Stimulated activated naive CD8-positive, alpha-beta T cell treated with anti-CD3 and anti-CD28 coated beads, Interleukin-15, Interleukin-2, amounts not matched to agents 100 U/mL and 50 U/mL, for 24 hours (primary cell): ENCODE measurements around the gene KRT72.

ENCODE experiments used
- ATAC-seq: fragments of 150-1000 bp; cut with Tn5 transposase; one replicate; pipeline ENCODE4 v1.10.0; 2021
- DNase-seq: peaks from one replicate; pipeline ENCODE4 v3.0.0; 2021

KRT72 gene

DNA sequence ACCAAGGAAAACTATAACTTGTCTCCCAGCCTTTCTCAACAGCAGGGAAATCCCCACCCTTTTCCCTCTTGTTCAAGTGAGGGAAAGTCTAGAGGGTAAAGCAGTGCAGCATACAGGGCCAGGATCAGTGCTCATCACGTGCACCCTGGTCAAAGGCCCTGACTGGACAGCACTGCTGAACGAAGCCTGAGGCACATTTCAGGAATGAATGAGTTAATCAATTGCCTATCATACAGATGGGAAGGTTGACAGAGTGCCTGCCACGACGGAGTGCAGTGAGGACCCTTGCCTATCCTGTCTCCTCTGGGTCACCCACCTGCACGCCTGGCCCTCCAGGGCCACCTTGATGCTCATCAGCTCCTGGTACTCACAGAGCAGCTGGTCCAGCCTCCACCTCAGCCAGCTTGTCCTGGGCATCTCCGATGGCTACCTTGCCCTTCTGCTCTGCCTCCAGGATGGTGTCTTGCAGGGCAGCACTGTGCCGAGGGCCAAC, 28.8 kb upstream of the KRT72 start:
- DNase-seq (no peak), ATAC-seq (no peak)

GRCh38 chr12:52629281-52630007, 28.2 kb upstream of the KRT72 start:
- no peak for ATAC-seq
- no peak for DNase-seq

DNA sequence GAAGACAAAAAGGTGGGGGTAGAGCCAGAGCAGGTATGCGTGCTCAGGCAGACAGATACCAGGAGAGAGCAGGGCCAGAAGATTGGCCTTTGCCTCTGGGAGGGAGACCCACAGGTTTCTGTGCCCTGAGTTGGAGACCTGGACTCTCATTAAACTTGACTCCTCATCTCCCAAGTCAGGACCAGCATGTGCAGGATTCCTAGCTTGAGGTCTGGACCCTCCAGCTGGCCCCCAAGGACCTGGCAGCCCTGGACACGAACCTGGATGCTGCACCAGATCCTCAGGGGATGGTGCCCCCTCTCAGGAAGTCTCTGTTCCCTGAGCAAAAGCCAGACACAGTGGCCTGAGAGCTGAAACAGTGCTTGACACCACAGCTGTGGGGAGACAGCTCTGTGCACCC, 27.6 kb upstream of the KRT72 start:
- ATAC-seq (no peak), DNase-seq (no peak)

DNA sequence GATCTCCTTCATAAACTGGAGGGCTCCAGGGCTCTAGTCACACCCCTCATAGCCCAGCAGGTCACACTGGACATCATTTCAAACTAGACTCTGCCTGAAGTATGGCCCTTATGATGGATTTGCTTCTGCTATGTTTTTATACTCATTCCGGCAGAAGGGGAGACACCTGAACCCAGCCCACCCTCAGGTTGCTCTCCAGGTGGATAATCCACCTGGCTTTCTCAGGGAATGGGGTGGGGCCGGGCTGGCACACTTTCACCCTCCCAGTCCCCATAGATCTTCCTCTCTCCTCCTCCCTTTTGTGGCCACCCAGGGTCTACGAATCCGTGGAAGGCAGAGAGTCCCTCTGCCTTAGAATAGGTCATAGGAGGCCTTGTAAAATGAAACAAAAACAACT, 26.8 kb upstream of the KRT72 start:
- ATAC-seq: no peak
- DNase-seq: no peak

GRCh38 chr12:52627395-52628110, 26.3 kb upstream of the KRT72 start:
- ATAC-seq (no peak), DNase-seq (no peak)

- DNase-seq: no peak
- ATAC-seq: no peak
Observed at GRCh38 chr12:52622349-52622748, 21.1 kb upstream of the KRT72 start.

DNA sequence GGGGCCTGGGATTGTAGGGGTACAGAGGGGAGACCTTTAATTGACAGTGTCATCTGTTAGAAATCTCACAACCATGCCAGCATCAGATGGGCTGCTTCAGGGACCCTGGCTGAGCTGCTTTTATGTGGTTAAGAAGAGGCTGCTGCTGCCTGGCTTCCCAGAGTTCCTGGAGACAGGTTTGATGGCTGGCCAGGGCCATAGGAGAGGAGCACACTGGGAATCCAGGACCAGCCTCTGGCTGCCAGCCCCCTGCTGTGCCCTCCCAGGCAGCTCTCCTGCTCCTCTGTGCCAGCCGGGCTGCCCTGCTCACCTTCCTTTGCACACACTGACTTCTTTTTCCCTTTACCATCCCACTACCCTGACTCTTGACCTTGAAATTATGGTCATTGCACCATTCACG, 17.6 kb upstream of the KRT72 start:
- DNase-seq: no peak
- no peak for ATAC-seq

- DNase-seq (peak; percentile 1), ATAC-seq (no peak)
Observed at GRCh38 chr12:52618216-52618615, 17.0 kb upstream of the KRT72 start, which contains the start of gene KRT73. Gene KRT73, minus strand, starts transcription at chr12:52618559. Its CDS starts 35 bp downstream, at chr12:52618524.

DNA sequence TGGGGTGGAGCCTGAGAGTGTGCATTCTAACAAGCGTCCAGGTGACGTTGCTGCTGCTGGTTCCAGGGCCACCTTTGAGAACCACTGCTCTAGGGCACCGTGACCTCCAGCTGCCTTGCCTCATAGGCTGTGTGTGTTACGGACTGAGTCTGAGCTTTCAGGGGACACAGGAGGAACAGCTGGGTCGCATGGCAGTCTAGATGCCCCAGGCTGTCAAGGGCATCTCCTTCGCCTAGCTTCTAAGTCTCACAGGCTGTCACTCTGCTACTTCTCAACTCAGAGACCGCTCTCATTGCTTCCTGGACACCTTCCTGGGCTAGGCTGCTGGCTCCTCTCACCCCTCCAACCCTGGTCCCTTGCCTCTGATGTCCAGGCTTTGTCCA, 16.1 kb upstream of the KRT72 start:
- no peak for ATAC-seq
- DNase-seq: no peak

GRCh38 chr12:52616680-52617402, 15.6 kb upstream of the KRT72 start:
- ATAC-seq (no peak), DNase-seq (no peak)

GRCh38 chr12:52615912-52616311, 14.6 kb upstream of the KRT72 start:
- no peak for DNase-seq
- no peak for ATAC-seq

GRCh38 chr12:52615208-52615868, 14.1 kb upstream of the KRT72 start:
- peak; percentile 32 for DNase-seq

GRCh38 chr12:52614381-52615207, 13.3 kb upstream of the KRT72 start:
- DNase-seq: no peak
- ATAC-seq: no peak

More at GRCh38 chr12:52615208-52615868, 14.1 kb upstream of the KRT72 start:
- ATAC-seq: peak; percentile 83

- DNase-seq (no peak), ATAC-seq (peak; percentile 11)
Observed at GRCh38 chr12:52613384-52614030, 12.2 kb upstream of the KRT72 start.

- no peak for ATAC-seq
Observed at GRCh38 chr12:52612431-52613383, 11.4 kb upstream of the KRT72 start.

DNA sequence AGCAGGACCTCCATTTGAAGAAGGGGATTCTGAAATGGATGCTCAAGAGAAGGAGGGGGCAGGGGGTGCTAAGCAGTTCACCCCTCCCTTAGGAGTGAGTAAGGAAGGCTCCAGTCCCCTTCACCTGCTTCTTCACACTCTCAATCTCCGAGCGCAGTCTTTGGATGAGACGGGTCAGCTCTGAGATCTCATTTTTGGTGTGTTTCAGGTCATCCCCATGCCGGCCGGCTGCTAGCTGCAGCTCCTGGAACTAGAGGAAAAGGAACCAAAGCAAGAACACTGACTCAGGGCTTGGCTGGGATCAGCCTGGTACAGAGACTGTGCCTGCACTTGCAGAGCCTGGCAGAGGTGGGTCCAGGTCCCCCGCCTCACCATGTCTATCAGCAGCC, 9.8 kb upstream of the KRT72 start:
- DNase-seq: no peak

More at GRCh38 chr12:52612431-52613383, 11.4 kb upstream of the KRT72 start:
- no peak for DNase-seq

DNA sequence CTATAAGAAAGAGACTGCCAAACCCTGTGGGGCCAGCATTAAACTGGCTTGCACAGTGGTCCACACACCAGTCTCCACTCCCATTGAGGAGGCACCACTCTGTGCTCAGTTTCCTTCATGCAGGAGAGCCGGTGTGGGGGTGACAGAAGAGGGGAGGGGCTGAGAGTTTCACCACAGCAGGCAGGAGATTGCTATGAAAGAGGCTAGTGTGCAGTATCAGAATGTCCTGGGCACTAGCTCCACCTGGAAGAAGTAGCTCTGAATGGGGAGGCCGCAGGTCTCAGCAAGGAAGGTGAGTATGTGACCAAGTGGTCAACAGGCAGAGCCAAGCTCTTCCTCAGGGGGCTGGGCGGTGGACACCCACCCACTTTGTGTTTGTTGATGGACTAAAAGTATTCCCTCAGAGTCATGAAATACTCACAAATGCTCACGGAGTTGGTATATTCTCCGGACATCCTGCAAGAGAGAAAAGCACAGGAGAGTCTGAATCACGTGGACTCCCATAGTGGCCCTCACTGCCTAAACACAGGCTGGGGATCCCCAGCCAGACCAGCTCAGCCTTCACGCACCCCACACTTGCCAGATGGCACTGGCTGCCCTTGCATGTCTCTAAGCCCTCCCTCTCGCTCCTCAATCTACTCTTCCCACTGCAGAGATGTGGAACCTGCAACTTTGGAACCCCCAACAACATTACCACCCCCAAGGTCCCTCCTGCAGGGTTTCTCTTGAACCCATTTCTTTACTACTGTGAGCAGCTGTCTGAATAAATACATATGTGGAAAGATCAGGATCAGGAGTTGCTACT, 7.8 kb upstream of the KRT72 start:
- DNase-seq (no peak), ATAC-seq (no peak)

More for the DNA sequence above, 9.8 kb upstream of the KRT72 start:
- ATAC-seq: no peak

DNA sequence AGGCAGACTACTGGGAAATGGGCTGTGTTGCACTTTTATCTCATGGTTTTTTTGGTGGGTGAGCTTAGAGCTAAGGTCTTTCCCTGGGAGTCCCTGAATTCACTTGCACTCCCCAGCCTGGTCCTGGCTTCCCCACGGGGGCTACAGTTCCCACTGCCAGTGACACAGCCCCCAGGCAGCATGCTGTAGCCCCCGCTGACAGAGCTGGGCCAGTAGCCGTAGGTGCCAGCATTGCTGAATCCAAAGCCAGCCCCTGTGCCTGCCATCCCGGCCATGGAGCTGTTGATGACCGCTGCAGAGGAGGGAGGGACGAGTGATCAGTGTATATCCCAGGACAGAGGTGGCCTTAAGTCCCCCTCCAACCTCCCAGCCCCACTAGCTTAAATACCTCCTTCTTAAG, 6.9 kb upstream of the KRT72 start:
- ATAC-seq: no peak
- no peak for DNase-seq

DNA sequence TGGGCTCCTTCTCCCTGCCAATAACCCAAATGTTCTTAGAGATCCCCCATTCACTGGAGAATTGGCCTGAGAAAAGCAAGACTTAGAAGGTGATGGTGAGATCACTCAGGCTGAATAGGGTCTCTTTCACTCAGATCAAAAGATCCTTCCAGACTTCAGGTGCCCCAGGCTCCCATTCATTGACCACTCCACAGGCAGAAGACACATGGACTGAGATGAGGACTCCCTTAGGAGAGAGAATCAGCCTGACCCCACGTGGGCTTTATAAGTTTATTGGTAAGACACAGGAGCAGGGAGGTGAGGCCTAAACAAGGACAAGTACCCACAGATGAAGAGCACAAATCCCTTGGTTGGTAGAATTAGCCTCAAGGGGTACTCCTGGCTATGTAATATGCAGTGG, 6.1 kb upstream of the KRT72 start:
- ATAC-seq (no peak), DNase-seq (no peak)
